IMR-90 (cell line): ENCODE results near the gene DDX42. TPM values are rescaled to one million over a fixed set of nuclear protein-coding genes. Genes with fewer than 3 reads are reported as not detected.

Experiments used
- ATAC-seq: fragments of 200-7000 bp; cut with Tn5 transposase; 2 replicates; pipeline ENCODE4 v1.9.1; 2020; ENCODE audit warnings: low read depth, mild to moderate bottlenecking, moderate library complexity
- BruUV-seq: library from RNA; stranded (reverse); fragments of 400-500 nt; replicated peaks from 2 replicates; lab custom pipeline; 2021; lab: Mats Ljungman, UMichigan
- CTCF ChIA-PET: fragments of 300-600 bp; formaldehyde crosslinking; extraction: SDS; loops from one replicate; lab custom pipeline; 2021; ENCODE audit warnings: antibody characterized with exemption; lab: Yijun Ruan, JAX
- POLR2A ChIA-PET: fragments of 300-600 bp; sonication (Branson Sonifier 250); formaldehyde crosslinking; loops from one replicate; lab custom pipeline; 2022; ENCODE audit warnings: antibody characterized with exemption; ENCODE audit not compliant: unreplicated experiment; lab: Charles Lee
- DNase-seq: peaks from one replicate; pipeline ENCODE4 v3.0.0; 2013
- H2AFZ ChIP-seq: replicated peaks from 2 replicates; pipeline ENCODE3; 2013; ENCODE audit warnings: low read length, mild to moderate bottlenecking; ENCODE audit not compliant: poor library complexity
- H2AK5ac ChIP-seq: 2 replicates; pipeline ENCODE4 v1.6.1; 2013; ENCODE audit warnings: low read depth, low read length, inconsistent platforms
- H2AK9ac ChIP-seq: replicated peaks from 2 replicates; pipeline ENCODE3; 2013; ENCODE audit warnings: mild to moderate bottlenecking, low read depth, low read length, moderate library complexity; ENCODE audit not compliant: poor library complexity
- H2BK120ac ChIP-seq: 2 replicates; pipeline ENCODE4 v1.6.1; 2013; ENCODE audit warnings: low read depth, low read length, inconsistent platforms
- H2BK15ac ChIP-seq: 3 replicates; pipeline ENCODE4 v1.6.1; 2013; ENCODE audit warnings: low read depth, low read length, inconsistent platforms
- H2BK20ac ChIP-seq: 2 replicates; pipeline ENCODE4 v1.6.1; 2013; ENCODE audit warnings: low read depth, mild to moderate bottlenecking, inconsistent platforms, low read length, moderate library complexity
- H2BK5ac ChIP-seq: 2 replicates; pipeline ENCODE4 v1.6.1; 2013; ENCODE audit warnings: mild to moderate bottlenecking, low read depth, low read length, inconsistent platforms; ENCODE audit not compliant: poor library complexity, severe bottlenecking
- H3K14ac ChIP-seq: replicated peaks from 2 replicates; pipeline ENCODE4 v1.6.1; 2013; ENCODE audit warnings: low read depth, low read length, inconsistent platforms
- H3K18ac ChIP-seq: 2 replicates; pipeline ENCODE4 v1.6.1; 2013; ENCODE audit warnings: low read depth, low read length, control low read depth
- H3K23ac ChIP-seq: 2 replicates; pipeline ENCODE4 v1.6.1; 2013; ENCODE audit warnings: low read depth, low read length, inconsistent platforms
- H3K27ac ChIP-seq: 2 replicates; pipeline ENCODE4 v1.5.1; 2013; ENCODE audit warnings: mild to moderate bottlenecking, control low read depth, low read length; ENCODE audit not compliant: insufficient read depth
- H3K27me3 ChIP-seq: 2 replicates; pipeline ENCODE4 v1.6.1; 2013; ENCODE audit warnings: low read length; ENCODE audit not compliant: control insufficient read depth, insufficient read depth
- H3K36me3 ChIP-seq: 2 replicates; pipeline ENCODE4 v1.6.1; 2013; ENCODE audit warnings: low read length, mixed read lengths; ENCODE audit not compliant: control insufficient read depth, insufficient read depth
- H3K4ac ChIP-seq: 2 replicates; pipeline ENCODE4 v1.6.1; 2013; ENCODE audit warnings: low read depth, low read length, inconsistent platforms
- H3K4me1 ChIP-seq: 2 replicates; pipeline ENCODE4 v1.6.1; 2013; ENCODE audit warnings: low read length, mixed read lengths; ENCODE audit not compliant: control insufficient read depth, insufficient read depth
- H3K4me2 ChIP-seq: 2 replicates; pipeline ENCODE4 v1.6.1; 2013; ENCODE audit warnings: low read depth, mild to moderate bottlenecking, control low read depth, low read length, moderate library complexity
- H3K4me3 ChIP-seq: 2 replicates; pipeline ENCODE4 v1.5.1; 2013; ENCODE audit warnings: low read depth, mild to moderate bottlenecking, control low read depth, low read length, moderate library complexity; ENCODE audit not compliant: insufficient read depth
- H3K56ac ChIP-seq: 2 replicates; pipeline ENCODE4 v1.6.1; 2013; ENCODE audit warnings: low read length, inconsistent platforms; ENCODE audit not compliant: insufficient read depth; ENCODE audit errors: extremely low read depth
- H3K79me1 ChIP-seq, 2 experiments: 2 replicates each; pipeline ENCODE4 v1.6.1; 2013; ENCODE audit warnings: low read length in 2 of 2, inconsistent platforms in 1 of 2, low read depth in 1 of 2
- H3K9ac ChIP-seq: 2 replicates; pipeline ENCODE4 v1.6.1; 2013; ENCODE audit warnings: low read depth, low read length, control low read depth
- H3K9me1 ChIP-seq: 2 replicates; pipeline ENCODE4 v1.6.1; 2013; ENCODE audit warnings: low read length, inconsistent platforms; ENCODE audit not compliant: insufficient read depth
- H3K9me3 ChIP-seq: 2 replicates; pipeline ENCODE4 v1.6.1; 2013; ENCODE audit warnings: low read length; ENCODE audit not compliant: control insufficient read depth, insufficient read depth
- H4K20me1 ChIP-seq: 2 replicates; pipeline ENCODE4 v1.6.1; 2013; ENCODE audit warnings: low read length, inconsistent platforms; ENCODE audit not compliant: insufficient read depth
- H4K5ac ChIP-seq: 2 replicates; pipeline ENCODE4 v1.6.1; 2013; ENCODE audit warnings: mild to moderate bottlenecking, low read depth, low read length, control low read depth
- H4K8ac ChIP-seq, 2 experiments: 2 replicates each; pipeline ENCODE4 v1.6.1; 2013; ENCODE audit warnings: low read depth in 2 of 2, low read length in 2 of 2, control low read depth in 1 of 2, inconsistent platforms in 1 of 2
- H4K91ac ChIP-seq: 2 replicates; pipeline ENCODE4 v1.6.1; 2013; ENCODE audit warnings: low read depth, low read length, inconsistent platforms; ENCODE audit not compliant: insufficient read depth
- BHLHE40 ChIP-seq: fragments of 150-350 bp; IDR thresholded peaks from 2 replicates; pipeline ENCODE4 v1.6.1; 2016; ENCODE audit warnings: mild to moderate bottlenecking, low read depth, low read length
- CEBPB ChIP-seq: IDR thresholded peaks from 2 replicates; pipeline ENCODE4 v1.6.1; 2012; ENCODE audit warnings: low read depth, low read length, improper control_type of control experiment
- MAFK ChIP-seq: IDR thresholded peaks from 2 replicates; pipeline ENCODE4 v1.6.1; 2012; ENCODE audit warnings: low read depth, low read length, improper control_type of control experiment
- RCOR1 ChIP-seq: IDR thresholded peaks from 2 replicates; pipeline ENCODE4 v1.6.1; 2012; ENCODE audit warnings: mild to moderate bottlenecking, low read length, improper control_type of control experiment; ENCODE audit not compliant: insufficient replicate concordance
- RFX5 ChIP-seq: IDR thresholded peaks from 2 replicates; pipeline ENCODE4 v1.8.0; 2012; ENCODE audit warnings: low read depth, mild to moderate bottlenecking, low read length, moderate library complexity
- WGBS, 2 experiments: methylation state at CpG; one replicate each; pipeline versions ENCODE4 v1.1.5 to v1.1.7; 2013; ENCODE audit warnings: missing lambda C conversion rate in 2 of 2; ENCODE audit not compliant: insufficient read length in 1 of 2; ENCODE audit errors: extremely low coverage in 2 of 2; 5-methylcytosine and 5-hydroxymethylcytosine counted together
- dilution Hi-C: fragments of 300-500 bp; cut with HindIII; formaldehyde crosslinking; loops from one replicate; pipeline ENCODE4 v1.14.3; 2018; ENCODE audit warnings: low sequenced_read_pairs; ENCODE audit not compliant: unreplicated experiment
- in situ Hi-C: fragments of 300-500 bp; cut with MboI; formaldehyde crosslinking; loops from 3 replicates; pipeline ENCODE4 v1.14.3; 2019; ENCODE audit warnings: low sequenced_read_pairs, inconsistent platforms, mixed read lengths
- intact Hi-C: fragments of 100-400 bp; cut with micrococcal nuclease; formaldehyde crosslinking; loops from 2 replicates; pipeline ENCODE4 v1.10.0; 2022
- polyA plus RNA-seq, 3 experiments: library from polyadenylated mRNA; depleted of rRNA; stranded (reverse); fragments of >200 nt; gene quantifications; 2 replicates each; pipeline ENCODE4 v1.2.3, GENCODE V29; 2012; ENCODE audit warnings: low replicate concordance in 1 of 3
- total RNA-seq: library from RNA; depleted of rRNA; stranded (reverse); fragments of >200 nt; gene quantifications from 2 replicates; pipeline ENCODE4 v1.2.3, GENCODE V29; 2012
- TF ChIP-seq, protein P1 (sequence below): conservative IDR thresholded peaks from 2 replicates; pipeline ENCODE4 v1.5.1; 2012; ENCODE audit warnings: mild to moderate bottlenecking, low read depth, low read length, improper control_type of control experiment

The DDX42 gene
- total and polyA plus RNA-seq, 2 of the 4 experiments (the other 2 are of a cell fraction): 75.8 to 91.5 TPM

DNA sequence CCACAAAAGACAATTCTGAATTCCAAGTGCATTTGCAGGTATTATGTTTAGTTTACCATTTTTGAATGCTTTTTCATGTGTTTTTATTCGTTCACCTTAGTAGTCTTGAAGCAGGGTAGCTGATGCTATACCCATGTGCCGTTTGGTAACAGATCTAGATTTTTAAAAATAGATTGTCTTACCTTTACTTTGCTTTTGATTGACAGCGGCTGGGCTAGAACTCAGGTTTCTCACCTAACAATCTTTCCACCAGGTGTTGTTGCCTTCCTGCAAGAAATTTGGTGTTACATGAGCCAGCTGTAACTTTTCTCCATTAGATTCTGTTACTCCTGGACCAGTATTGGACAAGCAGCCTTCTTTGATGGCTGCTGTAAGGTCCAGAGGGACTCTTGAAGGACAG, 55.0 kb downstream of the DDX42 start (continued):
- TF ChIP-seq, protein P1, sequence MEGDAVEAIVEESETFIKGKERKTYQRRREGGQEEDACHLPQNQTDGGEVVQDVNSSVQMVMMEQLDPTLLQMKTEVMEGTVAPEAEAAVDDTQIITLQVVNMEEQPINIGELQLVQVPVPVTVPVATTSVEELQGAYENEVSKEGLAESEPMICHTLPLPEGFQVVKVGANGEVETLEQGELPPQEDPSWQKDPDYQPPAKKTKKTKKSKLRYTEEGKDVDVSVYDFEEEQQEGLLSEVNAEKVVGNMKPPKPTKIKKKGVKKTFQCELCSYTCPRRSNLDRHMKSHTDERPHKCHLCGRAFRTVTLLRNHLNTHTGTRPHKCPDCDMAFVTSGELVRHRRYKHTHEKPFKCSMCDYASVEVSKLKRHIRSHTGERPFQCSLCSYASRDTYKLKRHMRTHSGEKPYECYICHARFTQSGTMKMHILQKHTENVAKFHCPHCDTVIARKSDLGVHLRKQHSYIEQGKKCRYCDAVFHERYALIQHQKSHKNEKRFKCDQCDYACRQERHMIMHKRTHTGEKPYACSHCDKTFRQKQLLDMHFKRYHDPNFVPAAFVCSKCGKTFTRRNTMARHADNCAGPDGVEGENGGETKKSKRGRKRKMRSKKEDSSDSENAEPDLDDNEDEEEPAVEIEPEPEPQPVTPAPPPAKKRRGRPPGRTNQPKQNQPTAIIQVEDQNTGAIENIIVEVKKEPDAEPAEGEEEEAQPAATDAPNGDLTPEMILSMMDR: no peak

DNA sequence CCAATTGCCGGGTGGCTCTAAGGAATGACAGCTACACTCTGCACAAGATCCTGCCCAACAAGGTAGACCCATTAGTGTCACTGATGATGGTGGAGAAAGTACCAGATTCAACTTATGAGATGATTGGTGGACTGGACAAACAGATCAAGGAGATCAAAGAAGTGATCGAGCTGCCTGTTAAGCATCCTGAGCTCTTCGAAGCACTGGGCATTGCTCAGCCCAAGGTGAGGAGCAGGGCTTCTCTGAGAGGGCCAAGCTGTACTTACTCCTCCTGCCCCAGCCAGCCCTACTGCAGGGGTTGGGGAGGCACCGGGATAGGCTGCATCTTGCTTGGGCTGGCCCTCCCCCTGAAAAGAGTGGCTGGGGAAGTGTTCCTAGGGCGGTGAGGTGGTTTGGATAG, 56.3 kb downstream of the DDX42 start:
- DNase-seq: no peak
- Histone ChIP-seq H3K4me2 (no peak overlapping the region), H3K14ac (no peak overlapping the region), H3K27ac (no peak overlapping the region), H2BK5ac (no peak overlapping the region), H3K79me1 (peaks cover 37 to 76% of the 10 kb centered on the region in 2 experiments), H2AK5ac (no peak overlapping the region), H4K20me1 (peaks cover 52% of the 10 kb centered on the region), H2AFZ (no peak overlapping the region), H4K8ac (no peak overlapping the region), H3K9ac (no peak overlapping the region), H4K5ac (no peak overlapping the region), H3K27me3 (no peaks in the 10 kb centered on the region), H2BK120ac (no peak overlapping the region), H3K4me1 (peaks cover 1% of the 10 kb centered on the region; the same call in 1 of the 2 replicates), H4K91ac (no peak overlapping the region), H3K4ac (no peak overlapping the region), H3K56ac (no peak overlapping the region), H3K4me3 (no peak overlapping the region), H3K36me3 (peaks cover 64% of the 10 kb centered on the region), H2BK15ac (no peak overlapping the region), H3K9me3 (no peaks in the 10 kb centered on the region), H3K9me1 (peaks cover 7% of the 10 kb centered on the region; the same call in 1 of the 2 replicates), H2AK9ac (no peak overlapping the region), H2BK20ac (no peak overlapping the region), H3K18ac (no peak overlapping the region), H3K23ac (no peak overlapping the region)
- CTCF ChIA-PET: no interaction called here
- no peak for ATAC-seq
- POLR2A ChIA-PET: no interaction called here
- TSS peak; percentile 91 for BruUV-seq
- intact Hi-C loops (no loop called here), dilution Hi-C loops (no loop called here), in situ Hi-C loops (no loop called here)
- no CpG with 5 or more reads among the region's 5 CpGs for WGBS, 2 experiments
- TF ChIP-seq BHLHE40 (no peak), MAFK (no peak), RCOR1 (no peak), CEBPB (no peak), RFX5 (no peak)
- TF ChIP-seq, protein P1: no peak
